ENCODE results near the gene TBCCD1. TPM values are rescaled to one million over a fixed set of nuclear protein-coding genes. Genes with fewer than 3 reads are reported as not detected.

TBCCD1 gene
- total RNA-seq, 2 donors from 2014 or later: 11.9 to 14.0 TPM

DNA sequence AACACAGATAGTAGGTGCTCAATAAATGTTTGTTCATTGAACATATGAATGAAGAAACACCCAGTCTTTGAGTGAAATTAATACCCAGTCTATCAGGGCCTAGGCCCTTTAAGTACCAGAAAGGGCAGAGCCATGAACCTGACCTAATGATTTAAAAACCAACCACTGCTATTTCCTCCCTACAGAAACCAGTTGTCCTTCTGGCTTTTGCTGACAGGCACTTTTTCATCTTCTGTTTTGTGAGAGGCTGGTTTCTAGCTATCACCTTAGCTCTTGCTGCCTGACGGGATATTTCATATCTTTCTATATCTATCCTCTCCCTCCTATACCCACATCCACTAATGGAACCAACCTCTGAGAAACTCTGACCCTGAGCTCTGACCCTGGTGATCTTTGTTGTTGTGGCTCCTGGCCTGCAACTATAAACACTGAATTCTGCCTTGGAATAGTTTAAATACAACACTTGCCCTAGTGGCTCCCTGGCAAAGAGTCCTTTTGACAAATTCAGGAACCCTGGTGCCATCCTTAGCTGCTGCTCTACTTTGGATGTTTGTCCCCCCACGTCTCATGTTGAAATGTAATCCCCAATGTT is 41.6 kb upstream of the TBCCD1 start:
- Mint-ChIP-seq H3K27me3 (ENCODE audit: insufficient read depth) (peaks cover 24% of the 10 kb centered on the region), H3K4me3 (no peak overlapping the region), H3K27ac (no peak overlapping the region), H3K9me3 (no peaks in the 10 kb centered on the region), H3K4me1 (peaks cover 11% of the 10 kb centered on the region), H3K36me3 (ENCODE audit: low read depth) (no peaks in the 10 kb centered on the region)
- peaks cover 12% of the 10 kb centered on the region for H3K27me3 ChIP-seq (ENCODE audit: control insufficient read depth, insufficient read depth, low read length, poor library complexity, severe bottlenecking)
- no peaks in the 10 kb centered on the region for H3K9me3 ChIP-seq (ENCODE audit: control insufficient read depth, low read length)
- DNase-seq: no peak
- no peak for TF ChIP-seq CTCF (conservative IDR thresholded peaks at IDR 0.05)
- no peak overlapping the region for H3K4me3 ChIP-seq (ENCODE audit: low read length)
- 67 to 97% methylated on average over 1 to 2 of the region's 2 CpGs for WGBS, 2 experiments (ENCODE audit: insufficient coverage in 1 of 2, insufficient read length in 1 of 2)
- H3K4me1 ChIP-seq (ENCODE audit: control insufficient read depth, insufficient read depth, low read length): peaks cover 2% of the 10 kb centered on the region
- H3K27ac ChIP-seq (ENCODE audit: low read depth, low read length): no peak overlapping the region
- H3K9ac ChIP-seq (ENCODE audit: extremely low read depth, low read length, poor library complexity, severe bottlenecking): no peak overlapping the region
- H3K36me3 ChIP-seq (ENCODE audit: control insufficient read depth, insufficient read depth, low read length): no peaks in the 10 kb centered on the region

GRCh38 chr3:186605561-186606545 is 38.7 kb upstream of the TBCCD1 start:
- no peak overlapping the region for H3K27ac Mint-ChIP-seq

DNA sequence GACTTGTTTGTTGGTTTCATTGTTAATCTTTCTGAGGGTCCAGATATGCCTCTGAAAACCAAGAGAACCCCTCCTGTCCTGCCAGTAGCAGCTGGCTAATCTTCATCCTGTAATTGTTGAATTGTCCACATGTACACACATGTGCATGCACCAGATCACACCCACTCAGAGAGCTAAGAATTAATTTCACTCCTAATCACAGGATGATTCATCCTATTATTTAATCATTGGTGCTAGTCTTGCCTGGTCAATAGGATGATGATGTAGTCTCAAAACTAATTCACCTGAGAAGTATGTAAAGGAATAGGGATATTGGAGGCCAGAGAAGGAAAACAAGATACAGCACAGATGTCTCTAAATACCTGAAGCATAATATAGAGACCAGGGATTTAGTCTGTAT is 37.9 kb upstream of the TBCCD1 start:
- H3K4me3 Mint-ChIP-seq: no peak overlapping the region
- no peak for DNase-seq
- TF ChIP-seq CTCF (conservative IDR thresholded peaks at IDR 0.05): no peak

More at GRCh38 chr3:186605561-186606545, 38.7 kb upstream of the TBCCD1 start:
- H3K4me1 ChIP-seq (ENCODE audit: control insufficient read depth, insufficient read depth, low read length): peaks cover 2% of the 10 kb centered on the region
- no peak overlapping the region for H3K27ac ChIP-seq (ENCODE audit: low read depth, low read length)
- WGBS, 2 experiments (ENCODE audit: insufficient coverage in 1 of 2, insufficient read length in 1 of 2): 85 to 86% methylated on average over 4 to 5 of the region's 5 CpGs
- H3K36me3 ChIP-seq (ENCODE audit: control insufficient read depth, insufficient read depth, low read length): no peaks in the 10 kb centered on the region
- DNase-seq: no peak
- no peak overlapping the region for H3K9ac ChIP-seq (ENCODE audit: extremely low read depth, low read length, poor library complexity, severe bottlenecking)
- no peaks in the 10 kb centered on the region for H3K9me3 ChIP-seq (ENCODE audit: control insufficient read depth, low read length)
- no peak for TF ChIP-seq CTCF (conservative IDR thresholded peaks at IDR 0.05)
- Mint-ChIP-seq H3K36me3 (ENCODE audit: low read depth) (no peaks in the 10 kb centered on the region), H3K4me1 (peaks cover 11% of the 10 kb centered on the region), H3K27me3 (ENCODE audit: insufficient read depth) (peaks cover 4% of the 10 kb centered on the region), H3K9me3 (no peaks in the 10 kb centered on the region), H3K4me3 (no peak overlapping the region)
- no peak overlapping the region for H3K4me3 ChIP-seq (ENCODE audit: low read length)
- H3K27me3 ChIP-seq (ENCODE audit: control insufficient read depth, insufficient read depth, low read length, poor library complexity, severe bottlenecking): no peaks in the 10 kb centered on the region

More for the DNA sequence above, 37.9 kb upstream of the TBCCD1 start:
- no peak overlapping the region for H3K4me3 ChIP-seq (ENCODE audit: low read length)
- H3K4me1 ChIP-seq (ENCODE audit: control insufficient read depth, insufficient read depth, low read length): peaks cover 2% of the 10 kb centered on the region
- Mint-ChIP-seq H3K9me3 (no peaks in the 10 kb centered on the region), H3K36me3 (ENCODE audit: low read depth) (no peaks in the 10 kb centered on the region), H3K27me3 (ENCODE audit: insufficient read depth) (peaks cover 4% of the 10 kb centered on the region), H3K27ac (no peak overlapping the region), H3K4me1 (peaks cover 11% of the 10 kb centered on the region)
- H3K27me3 ChIP-seq (ENCODE audit: control insufficient read depth, insufficient read depth, low read length, poor library complexity, severe bottlenecking): no peaks in the 10 kb centered on the region
- H3K9ac ChIP-seq (ENCODE audit: extremely low read depth, low read length, poor library complexity, severe bottlenecking): no peak overlapping the region
- no peaks in the 10 kb centered on the region for H3K9me3 ChIP-seq (ENCODE audit: control insufficient read depth, low read length)
- no peak overlapping the region for H3K27ac ChIP-seq (ENCODE audit: low read depth, low read length)
- no peaks in the 10 kb centered on the region for H3K36me3 ChIP-seq (ENCODE audit: control insufficient read depth, insufficient read depth, low read length)
